Lung microvascular endothelial cell (primary cell): ENCODE results near the gene FRMPD4. TPM values are rescaled to one million over a fixed set of nuclear protein-coding genes. Genes with fewer than 3 reads are reported as not detected.
A peak's percentile ranks its signal among the peaks of the same experiment; 100 is the strongest.
"Not testable (repeated sequence)": the region's sequence is repeated elsewhere in the genome, so short reads cannot be mapped to it uniquely, and the experiment has no call there.

Source experiments
- DNase-seq, 2 donors: peaks; one replicate each; pipeline versions ENCODE4 v3.0.0 to v3.0.0-alpha.2; 2010; ENCODE audit warnings: low read depth in 2 of 2
- total RNA-seq: library from RNA; depleted of rRNA; stranded (reverse); fragments of >200 nt; gene quantifications from 2 replicates; pipeline ENCODE4 v1.2.1, GENCODE V29; 2014

The FRMPD4 gene
- total RNA-seq, 1 donor from 2014 or later = not detected

- not testable (repeated sequence) for DNase-seq
Observed at GRCh38 chrX:12515384-12515783, 377.1 kb downstream of the FRMPD4 start.

GRCh38 chrX:12526306-12526705 lies 388.0 kb downstream of the FRMPD4 start:
- no peak for DNase-seq

DNA sequence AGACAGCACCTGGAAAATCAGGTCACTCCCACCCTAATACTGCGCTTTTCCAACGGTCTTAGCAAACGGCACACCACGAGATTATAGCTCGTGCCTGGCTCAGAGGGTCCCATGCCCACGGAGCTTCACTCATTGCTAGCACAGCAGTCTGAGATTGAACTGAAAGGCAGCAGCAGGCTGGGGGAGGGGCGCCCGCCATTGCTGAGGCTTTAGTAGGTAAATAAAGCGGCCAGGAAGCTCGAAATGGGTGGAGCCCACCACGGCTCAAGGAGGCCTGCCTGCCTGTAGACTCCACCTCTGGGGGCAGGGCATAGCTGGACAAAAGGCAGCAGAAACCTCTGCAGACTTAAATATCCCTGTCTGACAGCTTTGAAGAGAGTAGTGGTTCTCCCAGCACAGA lies 399.8 kb downstream of the FRMPD4 start:
- DNase-seq = not testable (repeated sequence)

GRCh38 chrX:12542251-12542650 lies 404.0 kb downstream of the FRMPD4 start:
- DNase-seq = not testable (repeated sequence)

GRCh38 chrX:12548341-12548740 lies 410.1 kb downstream of the FRMPD4 start:
- no peak for DNase-seq

DNA sequence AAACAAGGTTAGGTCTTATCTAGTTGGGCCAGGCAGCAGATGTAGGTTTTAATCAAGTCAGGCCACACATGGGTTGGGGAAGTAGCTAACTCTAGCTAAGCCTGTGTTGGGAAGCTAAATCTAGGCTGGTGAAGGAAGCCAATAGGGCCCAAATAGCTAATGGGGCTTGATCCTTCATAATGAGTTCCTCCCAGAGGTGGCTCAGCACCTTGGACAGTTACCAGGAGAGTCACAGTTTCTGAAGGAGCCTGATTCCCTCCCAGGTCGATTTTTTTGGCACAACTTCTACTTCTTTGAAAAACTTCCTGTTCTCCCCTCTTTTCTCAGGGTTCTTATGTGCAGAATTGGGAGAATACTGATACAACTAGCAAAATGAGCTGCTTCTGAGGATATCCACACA lies 410.5 kb downstream of the FRMPD4 start:
- DNase-seq = peak in 1 of 2 donors; percentile 3

GRCh38 chrX:12554206-12554605 lies 415.9 kb downstream of the FRMPD4 start:
- no peak for DNase-seq

DNA sequence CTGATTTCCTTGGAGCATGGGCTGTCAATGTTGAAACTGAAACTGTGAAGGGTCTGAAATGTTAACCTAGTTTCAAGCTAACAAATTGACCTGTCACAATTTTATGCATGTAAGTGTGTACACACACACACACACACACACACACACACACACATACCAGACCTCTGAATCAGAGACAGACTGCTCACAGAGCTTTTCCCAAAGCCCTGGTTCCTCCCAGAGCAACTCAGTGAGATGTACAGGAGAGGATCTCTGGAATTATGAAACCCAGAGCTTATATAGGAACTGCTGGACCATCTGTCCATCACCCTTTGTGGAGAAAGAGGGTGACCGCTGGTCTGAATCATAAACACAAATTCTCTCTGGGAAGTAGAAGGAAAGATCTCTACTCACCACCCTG lies 424.8 kb downstream of the FRMPD4 start:
- no peak for DNase-seq

DNA sequence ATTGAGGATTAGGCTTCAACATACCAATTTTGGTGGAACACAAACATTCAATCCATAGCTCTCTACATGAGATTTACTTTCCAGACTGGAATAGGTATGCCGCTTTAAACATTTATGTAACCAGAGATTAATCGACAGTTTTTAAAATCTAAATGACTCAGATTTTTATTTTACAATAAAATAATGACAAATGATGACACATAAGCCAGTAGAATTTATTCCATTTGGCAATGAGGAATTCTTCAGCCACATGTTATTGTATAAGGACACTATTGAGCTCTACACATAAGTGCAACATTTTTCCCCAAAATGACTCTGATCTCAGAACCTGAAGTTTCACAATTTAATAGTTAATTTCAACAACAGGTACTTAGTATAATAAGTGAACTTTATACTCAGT lies 425.9 kb downstream of the FRMPD4 start:
- DNase-seq = no peak

- peak; percentile 2 to 20 for DNase-seq
Observed at GRCh38 chrX:12567857-12568256, 429.6 kb downstream of the FRMPD4 start.

GRCh38 chrX:12570859-12571501 lies 432.7 kb downstream of the FRMPD4 start:
- no peak for DNase-seq

- no peak for DNase-seq
Observed at GRCh38 chrX:12579311-12579710, 441.0 kb downstream of the FRMPD4 start.

DNA sequence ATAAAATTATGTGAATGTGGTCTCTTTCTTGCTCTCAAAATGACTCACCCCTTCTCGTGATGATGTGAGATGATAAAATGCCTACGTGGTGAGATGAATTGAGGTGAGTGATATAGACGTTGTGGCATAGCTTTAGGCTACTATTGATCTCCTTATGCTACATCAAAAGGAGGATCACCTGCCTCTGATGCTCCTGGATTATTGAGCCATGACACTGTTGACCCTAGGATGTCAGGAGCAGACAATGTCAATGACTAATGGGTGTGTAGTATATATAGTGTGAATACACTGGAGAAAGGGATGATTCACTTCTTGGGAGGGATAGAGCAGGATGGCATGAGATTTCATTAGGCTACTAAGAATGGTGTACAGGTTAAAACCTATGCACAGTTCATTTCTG lies 442.3 kb downstream of the FRMPD4 start:
- DNase-seq = no peak

DNA sequence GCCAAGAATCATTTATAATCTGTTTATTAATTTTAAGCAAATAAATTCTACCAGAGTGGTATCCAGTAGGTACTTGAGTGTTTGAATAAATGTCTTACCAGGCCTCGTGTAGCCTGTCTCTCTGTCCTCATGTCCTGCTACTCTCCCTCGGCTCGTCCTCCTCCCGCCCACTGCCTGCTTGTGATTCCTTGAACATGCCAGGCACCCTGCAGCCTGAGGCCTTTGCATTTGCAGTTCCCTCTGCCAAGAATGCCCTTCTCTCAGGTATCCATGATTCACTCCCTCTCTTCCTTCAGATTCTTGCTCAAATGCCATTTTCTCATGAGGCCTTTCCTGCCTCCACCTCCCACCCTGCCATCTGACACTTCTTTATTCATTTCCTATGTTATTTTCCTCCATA lies 443.3 kb downstream of the FRMPD4 start:
- DNase-seq = no peak

DNA sequence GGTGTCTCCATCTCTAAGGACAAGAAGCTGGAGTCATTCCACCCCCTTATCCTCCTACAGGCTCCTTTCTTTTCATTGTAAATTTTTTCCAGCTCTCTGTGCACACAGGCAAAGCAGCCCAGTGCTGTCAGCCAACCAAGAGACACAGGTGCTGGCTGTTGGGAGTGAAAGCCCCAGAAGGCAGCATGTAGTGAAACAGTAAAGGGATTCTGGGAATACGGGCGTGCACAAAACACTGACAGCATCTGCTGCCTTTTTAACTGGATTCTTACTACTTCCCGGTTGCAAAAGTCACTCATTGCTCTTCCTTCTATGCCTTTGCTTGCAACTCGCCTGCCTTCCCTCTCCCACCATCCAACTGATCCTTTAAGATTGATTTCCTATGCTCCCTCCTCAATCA lies 444.4 kb downstream of the FRMPD4 start:
- no peak for DNase-seq

GRCh38 chrX:12583543-12583942 lies 445.3 kb downstream of the FRMPD4 start:
- no peak for DNase-seq

DNA sequence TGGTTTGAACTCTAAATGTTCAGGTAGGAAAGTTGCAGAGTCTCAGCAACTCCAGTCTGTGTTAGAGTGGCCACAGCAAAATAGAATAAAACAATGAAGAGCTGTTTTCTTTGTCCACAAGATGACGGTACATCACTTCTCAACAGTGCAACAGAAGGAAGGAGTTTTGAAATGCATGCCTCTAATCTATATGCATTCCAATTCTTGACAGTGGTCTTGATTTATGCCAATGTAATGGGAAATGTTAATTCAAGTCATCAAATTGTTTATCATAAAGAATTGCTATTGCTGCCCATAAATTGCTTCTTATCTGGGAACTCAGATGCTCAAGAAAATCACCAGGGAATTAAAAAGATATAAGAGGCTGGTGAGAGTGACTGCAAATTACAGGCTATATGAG lies 457.4 kb downstream of the FRMPD4 start:
- no peak for DNase-seq

- DNase-seq = no peak
Observed at GRCh38 chrX:12610079-12610478, 471.8 kb downstream of the FRMPD4 start.

GRCh38 chrX:12611471-12611870 lies 473.2 kb downstream of the FRMPD4 start:
- DNase-seq = no peak

GRCh38 chrX:12614266-12614665 lies 476.0 kb downstream of the FRMPD4 start:
- DNase-seq = no peak

DNA sequence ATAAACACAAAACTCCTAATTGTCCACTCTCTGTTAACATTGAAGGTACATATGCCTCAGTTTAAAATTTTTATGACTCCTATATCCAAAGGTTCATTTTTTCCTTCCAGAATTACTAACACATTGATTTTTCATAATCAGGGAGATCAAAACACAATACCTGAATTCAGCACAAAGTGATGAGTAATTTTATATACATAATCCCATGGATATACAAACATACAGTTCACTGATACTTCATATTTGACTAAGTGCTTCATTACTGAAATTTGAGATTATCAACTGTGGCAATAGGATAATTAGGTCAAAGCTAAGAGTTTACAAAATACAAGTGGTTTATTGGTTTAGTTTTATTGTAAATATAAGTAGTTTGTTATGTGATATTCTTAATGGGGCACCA lies 476.8 kb downstream of the FRMPD4 start:
- DNase-seq = no peak

- DNase-seq = no peak
Observed at GRCh38 chrX:12617241-12617640, 479.0 kb downstream of the FRMPD4 start.

DNA sequence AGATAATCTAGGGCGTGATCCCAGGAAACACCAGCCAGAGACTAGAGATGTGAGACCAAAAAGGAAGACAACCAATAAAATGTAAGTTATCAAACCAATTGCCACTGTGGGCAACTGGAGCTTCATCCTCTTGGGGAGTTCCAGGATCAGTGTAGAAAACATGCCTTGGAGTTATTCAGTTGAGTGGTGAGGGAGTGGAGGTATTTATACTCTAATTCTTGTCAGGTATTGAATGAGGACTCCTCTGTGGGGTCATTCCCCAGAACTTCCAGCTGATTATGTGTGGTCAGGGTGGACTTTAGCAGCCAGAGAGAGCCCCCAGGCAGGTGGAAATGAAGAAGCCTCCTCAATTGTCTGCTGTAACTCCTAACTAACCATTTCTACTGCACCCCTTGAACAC lies 509.0 kb downstream of the FRMPD4 start:
- DNase-seq = no peak

DNA sequence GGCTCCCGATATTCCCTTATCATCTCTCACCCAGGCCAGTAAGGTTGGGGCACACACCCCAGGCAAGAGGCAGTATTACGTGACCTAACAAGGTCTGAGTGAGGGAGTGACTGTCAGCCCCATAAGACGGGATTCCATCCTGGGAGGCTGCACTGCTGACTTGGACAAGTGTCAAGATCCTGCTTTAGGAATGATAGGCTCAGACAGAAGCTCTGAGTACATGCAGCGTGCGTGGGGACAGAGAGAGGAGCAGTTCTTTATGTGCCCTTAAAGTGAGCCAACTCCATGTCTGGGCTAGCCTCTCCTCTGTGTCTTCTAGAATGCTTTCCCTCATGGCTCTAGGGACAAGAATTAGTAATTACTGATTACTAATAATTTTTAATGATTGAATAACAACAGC lies 510.7 kb downstream of the FRMPD4 start:
- DNase-seq = no peak
